GM19395 (cell line): ENCODE results near the gene KDM8.

Experiments used
- ATAC-seq: cut with Tn5 transposase; IDR thresholded peaks from one replicate; pipeline ENCODE4 v1.9.1; 2021; ENCODE audit warnings: mild to moderate bottlenecking, moderate library complexity; ENCODE audit not compliant: unreplicated experiment

The KDM8 gene

GRCh38 chr16:27214084-27214961 lies 11.0 kb downstream of the KDM8 start:
- no peak for ATAC-seq

- no peak for ATAC-seq
Measured at GRCh38 chr16:27215660-27216059, 12.3 kb downstream of the KDM8 start.

GRCh38 chr16:27216297-27216885 lies 13.1 kb downstream of the KDM8 start:
- no peak for ATAC-seq

- no peak for ATAC-seq
Measured at GRCh38 chr16:27217256-27217655, 13.9 kb downstream of the KDM8 start.

GRCh38 chr16:27218756-27219155 lies 15.4 kb downstream of the KDM8 start:
- ATAC-seq = no peak

- no peak for ATAC-seq
Measured at GRCh38 chr16:27219161-27219560, 15.8 kb downstream of the KDM8 start.

- no peak for ATAC-seq
Measured at GRCh38 chr16:27220120-27220519, 16.8 kb downstream of the KDM8 start.

GRCh38 chr16:27220527-27220926 lies 17.2 kb downstream of the KDM8 start:
- ATAC-seq = no peak

- no peak for ATAC-seq
Measured at GRCh38 chr16:27220991-27221390, 17.7 kb downstream of the KDM8 start.

GRCh38 chr16:27221576-27222248 lies 18.4 kb downstream of the KDM8 start:
- no peak for ATAC-seq

GRCh38 chr16:27222249-27223225 lies 19.2 kb downstream of the KDM8 start:
- ATAC-seq = no peak

GRCh38 chr16:27223226-27223610 lies 19.9 kb downstream of the KDM8 start:
- ATAC-seq = no peak

- ATAC-seq = no peak
Measured at GRCh38 chr16:27223701-27224100, 20.4 kb downstream of the KDM8 start.

GRCh38 chr16:27224271-27224737 lies 21.0 kb downstream of the KDM8 start:
- ATAC-seq = no peak

- ATAC-seq = no peak
Measured at GRCh38 chr16:27224741-27225300, 21.5 kb downstream of the KDM8 start.

GRCh38 chr16:27225536-27226360 lies 22.4 kb downstream of the KDM8 start:
- ATAC-seq = no peak

- ATAC-seq = no peak
Measured at GRCh38 chr16:27226476-27226875, 23.1 kb downstream of the KDM8 start.

- no peak for ATAC-seq
Measured at GRCh38 chr16:27226976-27227705, 23.8 kb downstream of the KDM8 start.

GRCh38 chr16:27228045-27228444 lies 24.7 kb downstream of the KDM8 start:
- ATAC-seq = no peak
